Neural cell (in vitro differentiated cells): Measurements from ENCODE around the gene NMB. TPM values are rescaled to one million over a fixed set of nuclear protein-coding genes. Genes with fewer than 3 reads are reported as not detected.
A peak's percentile ranks its signal among the peaks of the same experiment; 100 is the strongest.

Experiments
- H2AFZ ChIP-seq: fragments of 200-600, 300-800 bp; sonication (generic), shearing (Covaris generic); 2 replicates; pipeline ENCODE4 v1.6.0; 2014; ENCODE audit warnings: low read depth, mild to moderate bottlenecking, antibody characterized with exemption, low read length, moderate library complexity
- H3F3A ChIP-seq: fragments of 200-600 bp; shearing (Covaris generic); 2 replicates; pipeline ENCODE4 v1.6.1; 2016; ENCODE audit warnings: mild to moderate bottlenecking, moderate library complexity, mixed read lengths, antibody characterized with exemption, low read length; ENCODE audit not compliant: insufficient read depth, poor library complexity, severe bottlenecking
- H3K27ac ChIP-seq: fragments of 200-600, 300-800 bp; sonication (generic), shearing (Covaris generic); 2 replicates; pipeline ENCODE4 v1.5.1; 2014; ENCODE audit warnings: mild to moderate bottlenecking, low read length, moderate library complexity
- H3K27me3 ChIP-seq: fragments of 300-800, 200-600 bp; sonication (generic), shearing (Covaris generic); 2 replicates; pipeline ENCODE4 v1.6.0; 2014; ENCODE audit warnings: mild to moderate bottlenecking, low read depth, low read length, moderate library complexity; ENCODE audit not compliant: insufficient read depth
- H3K36me3 ChIP-seq: fragments of 300-800, 200-600 bp; sonication (generic), shearing (Covaris generic); 2 replicates; pipeline ENCODE4 v1.5.1; 2014; ENCODE audit warnings: mild to moderate bottlenecking, antibody characterized with exemption, low read length, moderate library complexity; ENCODE audit not compliant: insufficient read depth
- H3K4me2 ChIP-seq: fragments of 300-800, 200-600 bp; sonication (generic), shearing (Covaris generic); 2 replicates; pipeline ENCODE4 v1.6.0; 2014; ENCODE audit warnings: mild to moderate bottlenecking, low read length
- H3K4me3 ChIP-seq: fragments of 300-800, 200-600 bp; sonication (generic), shearing (Covaris generic); 2 replicates; pipeline ENCODE4 v1.5.1; 2014; ENCODE audit warnings: mild to moderate bottlenecking, low read length, moderate library complexity
- H3K79me2 ChIP-seq: fragments of 200-600 bp; shearing (Covaris generic); replicated peaks from 2 replicates; pipeline ENCODE4 v1.6.0; 2014; ENCODE audit warnings: mild to moderate bottlenecking, low read length, moderate library complexity; ENCODE audit not compliant: insufficient read depth
- H3K9ac ChIP-seq: fragments of 300-800, 200-600 bp; sonication (generic), shearing (Covaris generic); 2 replicates; pipeline ENCODE4 v1.6.1; 2016; ENCODE audit warnings: mild to moderate bottlenecking, low read length, mixed read lengths
- H3K9me2 ChIP-seq: fragments of 200-600 bp; shearing (Covaris generic); 2 replicates; pipeline ENCODE4 v1.6.1; 2016; ENCODE audit warnings: mild to moderate bottlenecking, low read length, mixed read lengths; ENCODE audit not compliant: insufficient read depth
- H3K9me3 ChIP-seq: fragments of 200-600, 300-800 bp; sonication (generic), shearing (Covaris generic); 2 replicates; pipeline ENCODE4 v1.6.1; 2016; ENCODE audit warnings: mild to moderate bottlenecking, mixed run types, low read length, moderate library complexity, mixed read lengths
- H4K20me1 ChIP-seq: fragments of 200-600 bp; shearing (Covaris generic); 2 replicates; pipeline ENCODE4 v1.6.1; 2016; ENCODE audit warnings: mild to moderate bottlenecking, mixed run types; ENCODE audit not compliant: insufficient read depth
- EP300 ChIP-seq: fragments of 450-650 bp; conservative IDR thresholded peaks from 2 replicates; pipeline ENCODE4 v1.6.1; 2014; ENCODE audit warnings: antibody characterized with exemption, mild to moderate bottlenecking, moderate library complexity; ENCODE audit not compliant: poor library complexity, severe bottlenecking
- EZH2 ChIP-seq: fragments of 200-600, 300-800 bp; shearing (Covaris generic), sonication (generic); IDR thresholded peaks from 2 replicates; pipeline ENCODE4 v1.6.1; 2014; ENCODE audit warnings: antibody characterized with exemption, low read length, borderline replicate concordance, mild to moderate bottlenecking; ENCODE audit not compliant: insufficient read depth, poor library complexity, severe bottlenecking
- MXI1 ChIP-seq: fragments of 450-650 bp; conservative IDR thresholded peaks from 2 replicates; pipeline ENCODE4 v1.6.1; 2014; ENCODE audit warnings: antibody characterized with exemption, mild to moderate bottlenecking; ENCODE audit not compliant: poor library complexity, severe bottlenecking
- POLR2AphosphoS5 ChIP-seq: IDR thresholded peaks from 2 replicates; pipeline ENCODE4 v1.6.1; 2012
- RAD21 ChIP-seq: fragments of 450-650 bp; conservative IDR thresholded peaks from 2 replicates; pipeline ENCODE4 v1.6.1; 2014; ENCODE audit warnings: antibody characterized with exemption, mild to moderate bottlenecking, moderate library complexity
- SMC3 ChIP-seq: fragments of 450-650 bp; conservative IDR thresholded peaks from 2 replicates; pipeline ENCODE4 v1.6.1; 2014; ENCODE audit warnings: antibody characterized with exemption, mild to moderate bottlenecking, moderate library complexity; ENCODE audit not compliant: poor library complexity
- TAF1 ChIP-seq: IDR thresholded peaks from 2 replicates; pipeline ENCODE4 v1.6.1; 2012; ENCODE audit warnings: low read depth
- polyA plus RNA-seq: library from polyadenylated mRNA; depleted of rRNA; stranded (reverse); fragments of >200 nt; gene quantifications from 2 replicates; pipeline ENCODE4 v1.2.3, GENCODE V29; 2014
- TF ChIP-seq, protein P1 (sequence below): fragments of 450-650 bp; IDR thresholded peaks from 2 replicates; pipeline ENCODE4 v1.5.1; 2014; ENCODE audit warnings: antibody characterized with exemption, mild to moderate bottlenecking, moderate library complexity; ENCODE audit not compliant: poor library complexity, severe bottlenecking
- TF ChIP-seq, protein P2 (sequence below): IDR thresholded peaks from 2 replicates; pipeline ENCODE4 v1.6.1; 2012; ENCODE audit warnings: borderline replicate concordance

Gene NMB
- polyA plus RNA-seq, 1 donor from 2014 or later: 3.0 TPM

DNA sequence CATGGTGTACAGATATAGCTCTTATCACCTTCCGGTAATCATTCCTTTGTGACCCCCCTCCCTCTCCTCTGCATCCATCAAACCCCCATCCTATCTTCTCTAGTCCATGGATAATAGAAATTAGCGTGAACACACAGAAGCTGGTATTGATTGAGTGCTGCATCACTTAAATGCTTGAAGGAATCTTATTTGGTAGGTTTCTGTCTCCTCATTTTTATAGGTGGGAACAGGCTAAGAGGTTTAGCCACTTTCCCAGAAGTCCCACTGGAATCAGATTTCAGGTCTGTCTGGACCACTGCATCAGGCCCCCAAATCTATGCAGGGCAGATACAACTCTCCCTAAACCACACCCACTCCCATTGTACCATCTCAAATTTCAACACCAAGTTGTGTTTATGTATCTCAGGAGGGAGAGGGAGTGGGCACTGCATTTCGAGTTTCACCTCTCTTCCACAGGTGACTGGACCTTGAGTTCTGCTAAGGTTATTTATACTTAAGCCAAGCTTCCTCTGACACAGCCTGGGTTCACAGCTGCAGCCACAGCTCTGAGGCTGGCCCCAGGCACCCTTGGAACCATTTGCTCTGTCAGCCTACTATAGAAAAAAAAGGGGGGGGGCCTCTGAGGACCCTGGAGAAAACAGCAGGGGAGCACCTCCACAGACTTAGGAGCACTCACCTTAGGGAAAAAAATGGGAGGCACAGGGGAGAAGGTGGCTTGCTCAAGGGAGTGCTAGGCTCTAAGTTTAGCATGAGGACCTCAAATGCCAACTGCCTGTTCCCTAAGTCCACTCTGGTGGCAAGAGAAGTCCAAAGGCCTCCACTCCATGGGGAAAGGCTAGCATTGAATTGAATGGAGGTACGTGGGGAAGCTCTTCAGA lies 2.1 kb upstream of the NMB start:
- TF ChIP-seq POLR2AphosphoS5 (no peak), MXI1 (no peak), EP300 (no peak), RAD21 (no peak), SMC3 (no peak)
- TF ChIP-seq, protein P1, sequence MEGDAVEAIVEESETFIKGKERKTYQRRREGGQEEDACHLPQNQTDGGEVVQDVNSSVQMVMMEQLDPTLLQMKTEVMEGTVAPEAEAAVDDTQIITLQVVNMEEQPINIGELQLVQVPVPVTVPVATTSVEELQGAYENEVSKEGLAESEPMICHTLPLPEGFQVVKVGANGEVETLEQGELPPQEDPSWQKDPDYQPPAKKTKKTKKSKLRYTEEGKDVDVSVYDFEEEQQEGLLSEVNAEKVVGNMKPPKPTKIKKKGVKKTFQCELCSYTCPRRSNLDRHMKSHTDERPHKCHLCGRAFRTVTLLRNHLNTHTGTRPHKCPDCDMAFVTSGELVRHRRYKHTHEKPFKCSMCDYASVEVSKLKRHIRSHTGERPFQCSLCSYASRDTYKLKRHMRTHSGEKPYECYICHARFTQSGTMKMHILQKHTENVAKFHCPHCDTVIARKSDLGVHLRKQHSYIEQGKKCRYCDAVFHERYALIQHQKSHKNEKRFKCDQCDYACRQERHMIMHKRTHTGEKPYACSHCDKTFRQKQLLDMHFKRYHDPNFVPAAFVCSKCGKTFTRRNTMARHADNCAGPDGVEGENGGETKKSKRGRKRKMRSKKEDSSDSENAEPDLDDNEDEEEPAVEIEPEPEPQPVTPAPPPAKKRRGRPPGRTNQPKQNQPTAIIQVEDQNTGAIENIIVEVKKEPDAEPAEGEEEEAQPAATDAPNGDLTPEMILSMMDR: no peak
- TF ChIP-seq, protein P2, sequence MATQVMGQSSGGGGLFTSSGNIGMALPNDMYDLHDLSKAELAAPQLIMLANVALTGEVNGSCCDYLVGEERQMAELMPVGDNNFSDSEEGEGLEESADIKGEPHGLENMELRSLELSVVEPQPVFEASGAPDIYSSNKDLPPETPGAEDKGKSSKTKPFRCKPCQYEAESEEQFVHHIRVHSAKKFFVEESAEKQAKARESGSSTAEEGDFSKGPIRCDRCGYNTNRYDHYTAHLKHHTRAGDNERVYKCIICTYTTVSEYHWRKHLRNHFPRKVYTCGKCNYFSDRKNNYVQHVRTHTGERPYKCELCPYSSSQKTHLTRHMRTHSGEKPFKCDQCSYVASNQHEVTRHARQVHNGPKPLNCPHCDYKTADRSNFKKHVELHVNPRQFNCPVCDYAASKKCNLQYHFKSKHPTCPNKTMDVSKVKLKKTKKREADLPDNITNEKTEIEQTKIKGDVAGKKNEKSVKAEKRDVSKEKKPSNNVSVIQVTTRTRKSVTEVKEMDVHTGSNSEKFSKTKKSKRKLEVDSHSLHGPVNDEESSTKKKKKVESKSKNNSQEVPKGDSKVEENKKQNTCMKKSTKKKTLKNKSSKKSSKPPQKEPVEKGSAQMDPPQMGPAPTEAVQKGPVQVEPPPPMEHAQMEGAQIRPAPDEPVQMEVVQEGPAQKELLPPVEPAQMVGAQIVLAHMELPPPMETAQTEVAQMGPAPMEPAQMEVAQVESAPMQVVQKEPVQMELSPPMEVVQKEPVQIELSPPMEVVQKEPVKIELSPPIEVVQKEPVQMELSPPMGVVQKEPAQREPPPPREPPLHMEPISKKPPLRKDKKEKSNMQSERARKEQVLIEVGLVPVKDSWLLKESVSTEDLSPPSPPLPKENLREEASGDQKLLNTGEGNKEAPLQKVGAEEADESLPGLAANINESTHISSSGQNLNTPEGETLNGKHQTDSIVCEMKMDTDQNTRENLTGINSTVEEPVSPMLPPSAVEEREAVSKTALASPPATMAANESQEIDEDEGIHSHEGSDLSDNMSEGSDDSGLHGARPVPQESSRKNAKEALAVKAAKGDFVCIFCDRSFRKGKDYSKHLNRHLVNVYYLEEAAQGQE: no peak
- H4K20me1 ChIP-seq: no peaks in the 10 kb centered on the region
- H3K4me2 ChIP-seq: no peak overlapping the region
- no peaks in the 10 kb centered on the region for H3K9me3 ChIP-seq
- no peaks in the 10 kb centered on the region for H3F3A ChIP-seq
- H3K9ac ChIP-seq: no peak overlapping the region
- H3K27me3 ChIP-seq: no peaks in the 10 kb centered on the region
- no peak overlapping the region for H2AFZ ChIP-seq
- H3K36me3 ChIP-seq: no peaks in the 10 kb centered on the region
- H3K27ac ChIP-seq: no peak overlapping the region
- no peaks in the 10 kb centered on the region for H3K9me2 ChIP-seq
- H3K4me3 ChIP-seq: no peak overlapping the region
- no peaks in the 10 kb centered on the region for H3K79me2 ChIP-seq

DNA sequence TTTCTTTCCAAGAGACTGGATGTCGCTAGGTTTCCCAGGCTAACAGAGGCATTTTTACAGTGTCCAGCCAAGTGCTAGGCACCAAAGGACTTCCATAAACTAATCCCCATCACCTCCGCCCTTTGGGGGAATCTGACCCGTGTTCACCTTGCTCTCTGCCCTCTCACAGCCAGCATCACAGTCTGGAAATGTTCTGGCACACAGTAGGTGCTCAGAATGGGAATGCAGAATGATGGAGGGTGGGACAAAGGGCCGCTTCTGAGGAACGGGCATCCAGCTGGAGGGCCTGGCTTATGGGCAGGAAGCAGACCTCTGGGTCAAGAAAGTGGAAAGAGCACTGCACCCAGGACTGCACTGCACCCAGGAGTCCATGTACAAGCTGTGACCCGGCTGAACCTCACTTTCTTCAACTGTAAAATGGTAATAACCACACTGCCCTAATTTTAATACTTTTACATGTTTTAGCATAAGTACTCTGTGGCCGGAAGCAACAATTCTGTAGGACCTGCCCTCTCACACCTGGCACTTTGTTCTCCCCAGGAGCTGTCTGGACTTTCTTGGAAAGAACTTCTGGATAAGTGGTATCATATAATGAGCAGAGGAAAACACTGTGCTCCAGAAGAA lies 901 bp upstream of the NMB start:
- H3K9me2 ChIP-seq: no peaks in the 10 kb centered on the region
- peak overlapping the region; percentile 31 for H3K9ac ChIP-seq
- no peaks in the 10 kb centered on the region for H4K20me1 ChIP-seq
- no peak overlapping the region for H2AFZ ChIP-seq
- H3K79me2 ChIP-seq: no peaks in the 10 kb centered on the region
- no peaks in the 10 kb centered on the region for H3K36me3 ChIP-seq
- H3K27ac ChIP-seq: no peak overlapping the region
- no peaks in the 10 kb centered on the region for H3K27me3 ChIP-seq
- no peak for TF ChIP-seq TAF1
- no peak for TF ChIP-seq SMC3
- no peak for TF ChIP-seq EZH2
- TF ChIP-seq POLR2AphosphoS5: no peak
- TF ChIP-seq EP300: no peak
- TF ChIP-seq, protein P1: no peak
- TF ChIP-seq, protein P2: no peak
- no peak for TF ChIP-seq RAD21
- TF ChIP-seq MXI1: no peak
- no peak overlapping the region for H3K4me2 ChIP-seq
- H3K4me3 ChIP-seq: peak overlapping the region; percentile 62
- H3K9me3 ChIP-seq: no peaks in the 10 kb centered on the region
- no peaks in the 10 kb centered on the region for H3F3A ChIP-seq
